Endometrial microvascular endothelial cells (primary cell): ENCODE measurements around the gene TMPRSS9. TPM values are rescaled to one million over a fixed set of nuclear protein-coding genes. Genes with fewer than 3 reads are reported as not detected.
"Not testable (repeated sequence)": the region's sequence is repeated elsewhere in the genome, so short reads cannot be mapped to it uniquely, and the experiment has no call there.

ENCODE experiments used
- in situ Hi-C: cut with HindIII; loops from 2 replicates; pipeline ENCODE4 v1.10.0; 2017; ENCODE audit warnings: low sequenced_read_pairs, low pct_unique_long_range_greater_than_20kb; ENCODE audit errors: inconsistent ontology term
- total RNA-seq: library from RNA; depleted of rRNA; stranded (reverse); fragments of >200 nt; gene quantifications from one replicate; pipeline ENCODE4 v1.2.3, GENCODE V29; 2015; ENCODE audit errors: inconsistent ontology term

TMPRSS9 gene
- total RNA-seq, 1 donor from 2014 or later: not detected

- in situ Hi-C loops: no loop called here
These were observed 50.0 kb downstream of the TMPRSS9 start for GRCh38 chr19:2410023-2410422.

DNA sequence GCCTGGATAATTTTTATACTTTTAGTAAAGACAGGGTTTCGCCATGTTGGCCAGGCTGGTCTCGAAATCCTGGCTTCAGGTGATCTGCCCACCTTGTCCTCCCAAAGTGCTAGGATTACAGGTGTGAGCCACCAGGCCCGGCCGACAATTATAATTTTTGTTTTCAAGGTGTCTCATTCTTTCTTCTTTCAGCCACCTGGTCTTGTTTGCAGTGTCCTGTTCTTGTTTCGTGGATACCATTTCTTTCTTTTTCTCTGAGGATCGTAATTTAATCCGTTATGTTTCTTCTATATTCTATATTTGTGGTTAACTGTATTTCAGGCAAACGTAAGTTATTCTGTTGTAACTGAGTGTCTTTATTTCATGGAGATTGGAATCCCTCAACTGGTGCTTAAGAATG lies 51.6 kb downstream of the TMPRSS9 start:
- in situ Hi-C loops: no loop called here

- in situ Hi-C loops: no loop called here
These were observed 52.4 kb downstream of the TMPRSS9 start for GRCh38 chr19:2412449-2412848.

GRCh38 chr19:2413159-2413558 lies 53.1 kb downstream of the TMPRSS9 start:
- in situ Hi-C loops: no loop called here

GRCh38 chr19:2413629-2414028 lies 53.6 kb downstream of the TMPRSS9 start:
- in situ Hi-C loops: no loop called here

DNA sequence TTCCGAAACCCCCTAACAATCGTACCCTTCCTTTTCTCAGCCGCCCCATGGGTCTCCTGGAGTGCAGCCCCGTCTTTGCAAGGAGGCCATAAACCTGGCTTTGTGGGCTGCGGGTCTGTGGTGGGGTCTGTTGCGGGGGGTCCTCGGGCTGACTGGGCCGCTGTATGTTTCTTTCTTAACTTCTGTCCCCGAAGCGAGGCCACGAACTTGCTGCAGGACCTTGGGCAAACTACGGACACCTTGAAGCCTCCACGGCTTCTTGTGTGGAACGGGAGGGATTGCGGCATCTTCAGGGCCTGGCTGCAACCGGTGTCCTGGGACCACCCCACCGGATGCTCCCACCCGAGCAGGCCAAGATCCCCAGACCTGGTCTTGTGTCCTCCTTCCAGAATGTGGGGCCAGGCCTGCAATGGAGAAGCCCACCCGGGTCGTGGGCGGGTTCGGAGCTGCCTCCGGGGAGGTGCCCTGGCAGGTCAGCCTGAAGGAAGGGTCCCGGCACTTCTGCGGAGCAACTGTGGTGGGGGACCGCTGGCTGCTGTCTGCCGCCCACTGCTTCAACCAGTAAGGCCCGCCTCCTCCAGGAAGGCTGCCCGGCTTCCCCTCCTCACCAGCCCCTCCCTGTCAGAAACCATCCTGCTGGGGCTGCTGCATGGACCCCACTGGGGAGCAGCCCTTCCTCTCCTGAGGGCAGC lies 55.4 kb downstream of the TMPRSS9 start:
- in situ Hi-C loops: no loop called here

DNA sequence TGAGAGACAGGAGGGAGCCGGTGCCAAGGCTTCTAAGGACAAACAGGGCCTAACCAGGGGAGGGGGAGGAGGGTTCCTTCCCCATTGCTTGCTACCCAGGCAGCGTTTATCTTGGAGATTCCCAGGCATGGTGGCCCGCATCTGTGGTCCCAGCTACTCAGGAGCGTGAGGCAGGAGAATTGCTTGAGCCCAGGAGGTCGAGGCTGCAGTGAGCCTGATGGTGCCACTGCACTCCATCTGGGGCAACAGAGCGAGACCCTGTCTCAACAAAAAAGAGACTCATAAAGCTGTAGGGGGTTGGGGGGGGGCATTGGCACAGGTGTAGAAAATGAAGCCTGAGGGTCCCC lies 55.9 kb downstream of the TMPRSS9 start:
- in situ Hi-C loops: no loop called here

GRCh38 chr19:2416321-2417097 lies 56.4 kb downstream of the TMPRSS9 start:
- in situ Hi-C loops: no loop called here

- in situ Hi-C loops: not testable (repeated sequence)
These were observed 57.4 kb downstream of the TMPRSS9 start for GRCh38 chr19:2417436-2417835.

DNA sequence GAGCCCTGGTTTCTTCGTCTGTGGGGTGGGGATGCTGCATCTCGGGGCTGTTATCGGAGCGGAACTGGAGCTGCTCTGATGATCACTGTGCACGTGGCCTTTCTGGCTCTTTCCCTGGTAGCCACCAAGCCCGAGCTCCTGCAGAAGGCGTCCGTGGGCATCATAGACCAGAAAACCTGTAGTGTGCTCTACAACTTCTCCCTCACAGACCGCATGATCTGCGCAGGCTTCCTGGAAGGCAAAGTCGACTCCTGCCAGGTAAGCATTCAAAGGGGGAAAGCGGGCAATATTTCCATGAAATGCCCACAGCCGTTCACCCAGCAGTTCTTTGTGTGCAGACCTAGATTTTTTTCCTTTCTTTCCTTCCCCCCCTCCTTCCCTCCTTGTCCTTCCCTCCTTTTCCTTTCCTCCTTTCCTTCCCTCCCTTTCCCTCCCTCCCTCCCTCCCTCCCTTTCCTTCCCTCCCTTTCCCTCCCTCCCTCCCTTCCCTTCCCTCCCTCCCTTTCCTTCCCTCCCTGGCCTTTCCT lies 57.9 kb downstream of the TMPRSS9 start:
- in situ Hi-C loops: no loop called here

GRCh38 chr19:2419754-2420153 lies 59.7 kb downstream of the TMPRSS9 start:
- in situ Hi-C loops: no loop called here

DNA sequence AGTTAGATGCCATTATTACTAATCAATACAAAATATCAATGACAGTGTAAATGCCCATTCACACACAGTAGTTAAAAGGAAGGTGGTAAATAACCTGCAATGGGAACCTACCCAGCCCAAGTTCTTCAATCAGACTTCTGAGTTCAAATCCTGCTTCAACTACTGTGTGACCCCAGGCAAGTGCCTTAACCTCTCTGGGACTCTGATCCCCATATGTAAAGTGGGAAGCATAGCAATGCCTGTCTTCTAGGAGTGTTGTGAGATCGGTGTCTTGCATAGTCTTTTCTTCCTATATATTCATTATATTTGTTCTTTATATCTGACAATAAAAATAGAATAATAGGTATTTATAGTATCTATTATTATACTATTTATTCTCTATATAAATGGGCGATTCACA lies 60.4 kb downstream of the TMPRSS9 start:
- in situ Hi-C loops: no loop called here

DNA sequence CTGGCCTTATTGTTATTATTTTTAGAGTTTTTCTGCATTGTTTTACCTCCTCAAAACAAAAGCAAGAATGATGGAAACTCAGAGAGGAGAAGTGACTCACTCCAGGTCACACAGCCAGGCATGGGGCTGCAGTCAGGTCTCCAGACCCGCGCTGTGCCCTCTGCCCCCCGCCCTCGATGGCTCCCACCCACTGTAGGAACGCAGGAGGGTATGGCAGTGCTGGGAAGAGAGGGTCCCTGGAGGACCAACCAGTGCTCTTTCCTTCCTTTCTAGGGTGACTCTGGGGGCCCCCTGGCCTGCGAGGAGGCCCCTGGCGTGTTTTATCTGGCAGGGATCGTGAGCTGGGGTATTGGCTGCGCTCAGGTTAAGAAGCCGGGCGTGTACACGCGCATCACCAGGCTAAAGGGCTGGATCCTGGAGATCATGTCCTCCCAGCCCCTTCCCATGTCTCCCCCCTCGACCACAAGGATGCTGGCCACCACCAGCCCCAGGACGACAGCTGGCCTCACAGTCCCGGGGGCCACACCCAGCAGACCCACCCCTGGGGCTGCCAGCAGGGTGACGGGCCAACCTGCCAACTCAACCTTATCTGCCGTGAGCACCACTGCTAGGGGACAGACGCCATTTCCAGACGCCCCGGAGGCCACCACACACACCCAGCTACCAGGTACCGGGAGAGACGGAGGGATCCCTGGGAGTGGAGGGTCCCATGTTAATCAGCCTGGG lies 61.7 kb downstream of the TMPRSS9 start:
- in situ Hi-C loops: no loop called here

GRCh38 chr19:2423071-2423914 lies 63.2 kb downstream of the TMPRSS9 start:
- in situ Hi-C loops: no loop called here

DNA sequence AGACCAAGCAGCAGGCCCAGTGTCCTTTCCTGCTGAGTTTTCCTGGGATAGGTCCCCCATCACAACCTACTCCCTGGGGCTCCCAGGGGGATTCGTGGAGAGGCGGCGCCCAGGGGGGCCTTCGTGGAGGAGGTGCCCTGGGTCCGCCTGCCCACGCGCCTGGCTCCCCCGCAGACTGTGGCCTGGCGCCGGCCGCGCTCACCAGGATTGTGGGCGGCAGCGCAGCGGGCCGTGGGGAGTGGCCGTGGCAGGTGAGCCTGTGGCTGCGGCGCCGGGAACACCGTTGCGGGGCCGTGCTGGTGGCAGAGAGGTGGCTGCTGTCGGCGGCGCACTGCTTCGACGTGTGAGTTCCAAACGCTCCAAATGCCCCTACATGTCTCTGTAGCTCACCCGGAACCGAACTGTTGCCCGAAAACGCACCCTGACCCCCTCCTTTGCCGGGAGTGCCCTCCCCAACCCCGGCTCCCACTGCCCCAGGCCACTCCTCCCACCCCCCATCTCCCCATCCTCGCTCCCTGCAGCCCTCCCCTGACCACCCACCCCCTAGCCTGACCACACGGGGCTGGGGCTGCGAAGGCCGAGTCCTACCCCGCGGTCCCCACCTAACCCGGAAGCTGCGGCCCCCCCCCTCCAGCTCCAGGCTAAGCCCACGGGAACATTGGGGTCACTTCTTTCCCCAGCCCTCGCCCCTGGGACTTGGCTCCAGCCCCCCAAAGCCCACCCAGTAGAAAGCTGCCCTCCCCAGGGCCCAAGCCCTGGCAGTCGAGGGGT lies 64.0 kb downstream of the TMPRSS9 start:
- in situ Hi-C loops: no loop called here

GRCh38 chr19:2424686-2425621 lies 64.9 kb downstream of the TMPRSS9 start:
- in situ Hi-C loops: no loop called here
